Gastrocnemius medialis (tissue), 4 donors: ENCODE data around the gene PRPSAP2. TPM values are rescaled to one million over a fixed set of nuclear protein-coding genes. Genes with fewer than 3 reads are reported as not detected.

ENCODE experiments used
- ATAC-seq, 2 donors: fragments of 150-250 bp; one replicate each; pipeline ENCODE4 v1.9.1; 2016
- DNase-seq, 2 donors: peaks; one replicate each; pipeline ENCODE4 v3.0.0-alpha.2; 2019
- H3K27ac ChIP-seq, 4 donors: fragments of 200-600 bp; sonication (generic); 1 replicate in 1 of 4; 2 replicates in 3 of 4; pipeline ENCODE4 v1.5.1; 2016 to 2018; ENCODE audit warnings: mild to moderate bottlenecking in 2 of 4, moderate library complexity in 1 of 4
- H3K27me3 ChIP-seq, 3 donors: fragments of 200-600 bp; sonication (generic) in 2 of 3; 1 replicate in 1 of 3; 2 replicates in 2 of 3; pipeline versions ENCODE4 v1.5.1 to v1.6.0; 2016 to 2019; ENCODE audit warnings: mild to moderate bottlenecking in 1 of 3, moderate library complexity in 1 of 3
- H3K36me3 ChIP-seq, 2 donors: fragments of 200-600 bp; sonication (generic) in 1 of 2; one replicate each; pipeline ENCODE4 v1.5.1; 2017 to 2018
- H3K4me1 ChIP-seq, 2 donors: fragments of 200-600 bp; sonication (generic) in 1 of 2; one replicate each; pipeline ENCODE4 v1.5.1; 2016 to 2017; ENCODE audit warnings: mild to moderate bottlenecking in 2 of 2
- H3K4me3 ChIP-seq, 4 donors: fragments of 200-600 bp; sonication (generic) in 3 of 4; 1 replicate in 1 of 4; 2 replicates in 3 of 4; pipeline ENCODE4 v1.5.1; 2016 to 2019; ENCODE audit warnings: mild to moderate bottlenecking in 2 of 4
- H3K9me3 ChIP-seq, 3 donors: fragments of 200-600 bp; sonication (generic) in 2 of 3; 1 replicate in 1 of 3; 2 replicates in 2 of 3; pipeline ENCODE4 v1.5.1; 2016 to 2019
- POLR2A ChIP-seq, 2 donors: fragments of 450-650 bp; IDR thresholded peaks; one replicate each; pipeline ENCODE4 v1.6.1; 2017; ENCODE audit warnings: antibody characterized with exemption in 2 of 2, mild to moderate bottlenecking in 2 of 2, moderate library complexity in 2 of 2
- in situ Hi-C, 4 donors: fragments of 200-750 bp; cut with MboI; loops; one replicate each; pipeline versions ENCODE4 v1.15.0 to v1.8.0; 2017; ENCODE audit warnings: low sequenced_read_pairs in 4 of 4
- intact Hi-C: fragments of 100-400 bp; cut with DNase I; formaldehyde crosslinking; loops from one replicate; pipeline ENCODE4 v1.15.1; 2023; ENCODE audit warnings: low total_unique reads
- total RNA-seq, 4 donors: library from RNA; depleted of rRNA; stranded (reverse); fragments of >200 nt; gene quantifications; one replicate each; pipeline versions ENCODE4 v1.1.0 to v1.2.3, GENCODE V29; 2016
- TF ChIP-seq, protein P1 (sequence below), 5 experiments: fragments of 450-650 bp in 3 of 5; fragments of 200-600 bp in 2 of 5; sonication (generic) in 2 of 5; IDR thresholded peaks in 4 of 5; conservative IDR thresholded peaks in 1 of 5; 1 replicate in 4 of 5; 2 replicates in 1 of 5; pipeline ENCODE4 v1.5.1; 2016 to 2019; ENCODE audit warnings: antibody characterized with exemption in 5 of 5, mild to moderate bottlenecking in 3 of 5, moderate library complexity in 3 of 5

The PRPSAP2 gene
- total RNA-seq, 4 donors from 2014 or later, result 7.9 to 15.8 (median 10.3) TPM

DNA sequence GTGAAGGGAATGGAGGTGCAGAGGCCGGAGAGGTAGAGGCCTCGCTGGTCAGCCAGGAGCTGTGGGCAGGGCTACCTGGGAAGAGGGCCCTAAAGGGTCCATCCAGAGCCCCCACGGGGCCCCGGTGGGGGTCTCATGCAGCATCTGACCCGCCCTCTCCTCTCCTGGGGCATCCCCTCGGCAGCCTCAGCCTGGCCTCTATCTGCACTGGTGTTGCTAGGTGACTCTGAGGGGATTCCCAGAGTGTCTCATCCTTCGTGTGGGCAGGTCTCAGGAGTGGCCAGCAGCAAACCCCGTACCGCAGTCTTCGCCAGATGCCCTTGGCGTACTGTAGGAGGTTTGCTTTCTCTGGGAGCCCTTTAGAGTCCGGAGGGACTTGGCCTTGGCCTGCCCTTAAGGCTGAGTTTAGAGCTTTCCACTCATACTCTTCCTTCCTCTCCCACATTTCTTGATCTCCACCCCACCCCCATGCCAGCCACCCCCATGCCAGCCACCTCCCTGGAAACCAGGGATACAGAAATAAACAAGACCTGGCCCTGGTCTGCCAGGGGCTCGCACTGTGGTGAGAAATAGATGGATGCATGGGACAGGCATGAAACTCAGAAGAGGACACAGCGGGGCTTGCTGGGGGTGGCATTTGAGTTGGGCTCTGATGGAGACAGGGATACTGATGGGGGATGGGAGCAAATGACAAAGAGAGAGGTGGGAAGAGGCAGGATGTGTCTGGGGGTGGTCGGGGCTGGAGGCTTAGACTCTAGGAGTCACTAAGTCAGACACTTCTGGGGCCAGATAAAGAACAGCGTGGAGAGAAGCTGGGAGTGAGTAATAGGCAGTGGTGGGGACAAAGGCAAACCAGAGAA lies 103.9 kb downstream of the PRPSAP2 start:
- Histone ChIP-seq H3K36me3 (no peaks in the 10 kb centered on the region), H3K27me3 (no peaks in the 10 kb centered on the region), H3K4me1 (peaks cover 0 to under 1% of the 10 kb centered on the region in 2 donors), H3K9me3 (no peaks in the 10 kb centered on the region), H3K27ac (no peak overlapping the region), H3K4me3 (no peak overlapping the region)
- DNase-seq (no peak), ATAC-seq (no peak)
- no peak for TF ChIP-seq POLR2A (IDR thresholded peaks at IDR 0.05)
- TF ChIP-seq, protein P1, sequence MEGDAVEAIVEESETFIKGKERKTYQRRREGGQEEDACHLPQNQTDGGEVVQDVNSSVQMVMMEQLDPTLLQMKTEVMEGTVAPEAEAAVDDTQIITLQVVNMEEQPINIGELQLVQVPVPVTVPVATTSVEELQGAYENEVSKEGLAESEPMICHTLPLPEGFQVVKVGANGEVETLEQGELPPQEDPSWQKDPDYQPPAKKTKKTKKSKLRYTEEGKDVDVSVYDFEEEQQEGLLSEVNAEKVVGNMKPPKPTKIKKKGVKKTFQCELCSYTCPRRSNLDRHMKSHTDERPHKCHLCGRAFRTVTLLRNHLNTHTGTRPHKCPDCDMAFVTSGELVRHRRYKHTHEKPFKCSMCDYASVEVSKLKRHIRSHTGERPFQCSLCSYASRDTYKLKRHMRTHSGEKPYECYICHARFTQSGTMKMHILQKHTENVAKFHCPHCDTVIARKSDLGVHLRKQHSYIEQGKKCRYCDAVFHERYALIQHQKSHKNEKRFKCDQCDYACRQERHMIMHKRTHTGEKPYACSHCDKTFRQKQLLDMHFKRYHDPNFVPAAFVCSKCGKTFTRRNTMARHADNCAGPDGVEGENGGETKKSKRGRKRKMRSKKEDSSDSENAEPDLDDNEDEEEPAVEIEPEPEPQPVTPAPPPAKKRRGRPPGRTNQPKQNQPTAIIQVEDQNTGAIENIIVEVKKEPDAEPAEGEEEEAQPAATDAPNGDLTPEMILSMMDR (IDR thresholded peaks at IDR 0.05 in 4 of 5, conservative IDR thresholded peaks at IDR 0.05 in 1 of 5), result no peak
- intact Hi-C loops (no loop called here), in situ Hi-C loops (loop anchor here in 1 of 4 donors (10.0 kb wide), 1 partner anchor 53 kb away; no protein-coding TSS in a partner anchor)

DNA sequence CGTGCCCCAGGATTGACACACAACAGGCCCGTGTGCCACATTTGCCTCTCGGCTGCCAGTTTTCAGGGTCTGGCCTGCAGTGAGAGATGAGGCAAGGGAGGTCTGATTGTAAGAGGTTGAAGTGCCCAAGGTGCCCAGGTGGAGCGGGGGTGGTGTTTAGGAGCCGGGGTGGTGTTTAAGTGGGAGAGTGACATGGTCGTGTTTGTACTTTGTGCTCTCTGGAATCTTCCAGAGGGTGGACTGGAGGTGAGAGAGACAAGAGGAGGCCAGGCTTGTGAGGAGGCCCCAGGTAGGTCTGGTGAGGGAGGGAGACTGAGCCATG lies 104.5 kb downstream of the PRPSAP2 start:
- in situ Hi-C loops, result loop anchor here in 1 of 4 donors (10.0 kb wide), 1 partner anchor 52 kb away; no protein-coding TSS in a partner anchor
- intact Hi-C loops, result no loop called here
- no peaks in the 10 kb centered on the region for H3K9me3 ChIP-seq
- H3K27me3 ChIP-seq, result no peaks in the 10 kb centered on the region
- H3K4me1 ChIP-seq, result peaks cover 4 to 6% of the 10 kb centered on the region in 2 donors
- no peak overlapping the region for H3K4me3 ChIP-seq
- ATAC-seq, result no peak
- DNase-seq, result no peak
- no peaks in the 10 kb centered on the region for H3K36me3 ChIP-seq
- no peak for TF ChIP-seq POLR2A (IDR thresholded peaks at IDR 0.05)
- TF ChIP-seq, protein P1 (IDR thresholded peaks at IDR 0.05 in 4 of 5, conservative IDR thresholded peaks at IDR 0.05 in 1 of 5), result no peak
- H3K27ac ChIP-seq, result no peak overlapping the region

DNA sequence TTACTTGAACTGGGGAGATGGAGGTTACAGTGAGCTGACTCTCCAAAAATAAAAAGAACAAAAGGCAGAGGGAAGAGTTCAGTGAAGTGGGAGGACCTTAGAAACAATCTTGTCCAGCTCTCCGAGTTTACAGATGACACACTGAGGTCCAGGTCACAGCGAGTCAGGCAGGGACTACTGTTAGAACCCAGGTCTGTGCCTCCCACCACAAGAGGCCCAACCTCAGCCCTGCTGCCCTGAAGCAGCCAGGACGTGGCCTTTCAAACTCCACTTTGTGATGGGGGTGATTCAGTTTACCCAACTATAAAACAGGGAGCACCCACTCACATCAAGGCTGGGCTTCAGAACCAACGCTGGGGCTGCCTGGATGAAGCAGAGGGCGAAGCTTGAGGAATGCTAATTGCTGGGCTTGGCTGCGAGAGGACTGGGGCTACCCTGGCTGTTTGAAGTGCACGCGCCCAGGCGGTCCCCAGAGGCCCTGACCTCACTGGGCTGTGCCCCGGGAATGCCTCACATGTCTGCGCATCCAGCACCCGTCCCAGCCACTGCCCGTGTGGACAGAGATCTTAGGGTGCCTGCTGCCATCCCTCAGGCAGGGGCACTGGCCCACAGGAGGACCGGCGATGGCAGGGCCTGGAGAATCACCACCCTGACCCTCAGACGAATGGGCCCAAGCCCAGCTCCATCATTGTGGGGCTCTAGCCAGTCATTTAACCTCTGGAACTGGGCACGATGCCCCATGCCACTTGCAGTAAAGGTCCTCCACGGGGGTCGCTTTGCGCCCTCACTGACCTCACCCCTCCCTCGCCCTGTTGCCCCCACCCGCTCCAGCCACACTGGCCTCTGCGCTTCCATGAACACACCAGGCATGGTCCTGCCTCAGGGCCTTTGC lies 105.4 kb downstream of the PRPSAP2 start:
- TF ChIP-seq, protein P1 (IDR thresholded peaks at IDR 0.05 in 4 of 5, conservative IDR thresholded peaks at IDR 0.05 in 1 of 5), result no peak
- TF ChIP-seq POLR2A (IDR thresholded peaks at IDR 0.05), result no peak
- Histone ChIP-seq H3K9me3 (no peaks in the 10 kb centered on the region), H3K36me3 (no peaks in the 10 kb centered on the region), H3K27ac (no peak overlapping the region), H3K4me3 (no peak overlapping the region), H3K4me1 (peaks cover 8 to 13% of the 10 kb centered on the region in 2 donors), H3K27me3 (no peaks in the 10 kb centered on the region)
- no peak for DNase-seq
- intact Hi-C loops (no loop called here), in situ Hi-C loops (loop anchor here in 1 of 4 donors (10.0 kb wide), 1 partner anchor 51 kb away; no protein-coding TSS in a partner anchor)
- ATAC-seq, result no peak

- TF ChIP-seq, protein P1 (IDR thresholded peaks at IDR 0.05 in 4 of 5, conservative IDR thresholded peaks at IDR 0.05 in 1 of 5), result no peak
- no peak for TF ChIP-seq POLR2A (IDR thresholded peaks at IDR 0.05)
- no peaks in the 10 kb centered on the region for H3K9me3 ChIP-seq
- H3K4me1 ChIP-seq, result peaks cover 8 to 13% of the 10 kb centered on the region in 2 donors
- in situ Hi-C loops (loop anchor here in 1 of 4 donors (10.0 kb wide), 1 partner anchor 51 kb away; no protein-coding TSS in a partner anchor), intact Hi-C loops (no loop called here)
- no peak for ATAC-seq
- no peaks in the 10 kb centered on the region for H3K27me3 ChIP-seq
- no peak overlapping the region for H3K27ac ChIP-seq
- no peak overlapping the region for H3K4me3 ChIP-seq
- no peak for DNase-seq
- H3K36me3 ChIP-seq, result no peaks in the 10 kb centered on the region
These were observed 106.1 kb downstream of the PRPSAP2 start for GRCh38 chr17:18964018-18964351.
